Stimulated activated CD4-positive, alpha-beta T cell treated with anti-CD3 and anti-CD28 coated beads, Interleukin-4, amount 100 ng/mL, for 48 hours (primary cell): ENCODE results near the gene AP4M1.

Experiments
- DNase-seq, 2 donors: peaks; one replicate each; pipeline ENCODE4 v3.0.0-alpha.2; 2020; ENCODE audit warnings: low read depth in 2 of 2

The AP4M1 gene

DNA sequence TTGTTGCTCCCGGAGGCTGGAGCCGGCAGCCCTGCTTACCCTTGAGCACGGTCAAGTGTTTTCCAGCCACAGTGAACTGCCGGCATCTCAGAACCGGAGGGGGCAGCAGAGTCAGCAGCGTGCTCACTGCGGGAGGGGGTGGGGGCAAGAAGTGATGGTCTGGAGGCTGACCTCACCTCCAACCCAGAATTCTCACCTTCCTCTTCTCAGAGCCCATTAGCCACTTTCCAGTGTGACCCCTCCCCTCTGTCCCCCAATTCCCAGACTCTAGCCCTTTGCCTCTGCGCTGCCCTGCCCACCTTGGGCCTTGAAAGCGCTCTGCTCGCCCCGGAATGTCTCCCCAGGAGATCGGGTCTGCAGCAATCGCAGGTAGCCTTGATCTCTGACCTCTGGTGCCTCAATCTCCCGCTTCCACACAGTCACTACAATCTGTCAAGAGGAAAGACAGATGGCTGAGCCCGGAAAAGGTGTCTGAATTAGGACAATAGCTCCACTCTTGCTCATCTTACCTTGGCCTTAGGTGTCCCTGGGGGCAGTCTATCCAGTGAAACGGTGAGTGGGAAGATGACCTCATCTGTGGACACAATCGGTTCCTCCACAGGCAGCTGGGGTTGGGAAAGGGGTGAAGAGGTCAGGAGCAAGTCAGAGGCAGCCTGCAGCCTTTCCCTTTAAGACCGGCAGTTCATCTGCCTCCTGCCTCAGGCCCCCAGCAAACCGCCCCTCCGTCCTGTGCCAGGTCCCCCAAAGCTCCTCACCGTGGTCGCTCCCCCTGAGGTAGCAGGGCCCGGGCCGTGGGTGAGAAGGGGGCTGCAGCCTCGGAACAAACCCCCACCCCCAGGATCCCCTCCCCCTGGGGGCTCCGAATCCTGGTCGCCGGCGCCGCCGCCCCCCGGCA is 56.1 kb downstream of the AP4M1 start:
- DNase-seq, result no peak
